ENCODE measurements around the gene SYT5.

- TF ChIP-seq EZH2 (IDR thresholded peaks at IDR 0.05; ENCODE audit: insufficient read depth, poor library complexity, severe bottlenecking): no peak
- no peak for TF ChIP-seq EZH2phosphoT487 (IDR thresholded peaks at IDR 0.05; ENCODE audit: insufficient read depth, low read depth)
Measured at GRCh38 chr19:55169136-55169535, 11.0 kb downstream of the SYT5 start.

All from GM23248 (cell line).